CD4-positive, alpha-beta T cell treated with Interleukin-6 for 4 hours (primary cell): ENCODE data around the gene SLC43A2.
"Not testable (repeated sequence)": the region's sequence is repeated elsewhere in the genome, so short reads cannot be mapped to it uniquely, and the experiment has no call there.

Source experiments
- DNase-seq: peaks from one replicate; pipeline ENCODE4 v3.0.0-alpha.2; 2020; ENCODE audit warnings: mixed read lengths

SLC43A2 gene

GRCh38 chr17:1627982-1628855 is at the start of gene SLC43A2:
SLC43A2 (minus strand) TSS chr17:1628834; CDS start chr17:1627874, 960 bp downstream.
- peak; percentile 77 for DNase-seq

- no peak for DNase-seq
Observed at GRCh38 chr17:1676401-1676800, 47.8 kb upstream of the SLC43A2 start.

- peak; percentile 29 for DNase-seq
Observed at GRCh38 chr17:1673041-1673785, 44.6 kb upstream of the SLC43A2 start.

- DNase-seq, result not testable (repeated sequence)
Observed at GRCh38 chr17:1663934-1664333, 35.3 kb upstream of the SLC43A2 start.

- DNase-seq, result no peak
Observed at GRCh38 chr17:1661045-1661444, 32.4 kb upstream of the SLC43A2 start.

- no peak for DNase-seq
Observed at GRCh38 chr17:1658100-1658499, 29.5 kb upstream of the SLC43A2 start.

- no peak for DNase-seq
Observed at GRCh38 chr17:1653735-1654134, 25.1 kb upstream of the SLC43A2 start.

- not testable (repeated sequence) for DNase-seq
Observed at GRCh38 chr17:1652794-1653193, 24.2 kb upstream of the SLC43A2 start.

- no peak for DNase-seq
Observed at GRCh38 chr17:1651559-1651844, 22.9 kb upstream of the SLC43A2 start.

- DNase-seq, result no peak
Observed at GRCh38 chr17:1650731-1651558, 22.3 kb upstream of the SLC43A2 start.

- DNase-seq, result peak; percentile 57
Observed at GRCh38 chr17:1649844-1650501, 21.3 kb upstream of the SLC43A2 start, which contains the start of gene RILP. RILP (minus strand) TSS chr17:1649866; CDS start chr17:1649804, 62 bp downstream.

- DNase-seq, result peak; percentile 95
Observed at GRCh38 chr17:1648963-1649843, 20.6 kb upstream of the SLC43A2 start.

- no peak for DNase-seq
Observed at GRCh38 chr17:1648173-1648962, 19.7 kb upstream of the SLC43A2 start.

GRCh38 chr17:1647802-1648171 is 19.2 kb upstream of the SLC43A2 start:
- DNase-seq, result no peak

GRCh38 chr17:1646199-1646875 is 17.7 kb upstream of the SLC43A2 start:
- DNase-seq, result no peak

- no peak for DNase-seq
Observed at GRCh38 chr17:1645207-1646171, 16.9 kb upstream of the SLC43A2 start, which contains the start of gene SCARF1. SCARF1 (minus strand) TSS chr17:1645732; CDS start chr17:1645697, 35 bp downstream.

GRCh38 chr17:1644493-1645206 is 16.0 kb upstream of the SLC43A2 start:
- peak; percentile 23 for DNase-seq

GRCh38 chr17:1643999-1644492 is 15.4 kb upstream of the SLC43A2 start:
- no peak for DNase-seq
